Dermis blood vessel endothelial cell (primary cell): ENCODE results near the gene UCK2. TPM values are rescaled to one million over a fixed set of nuclear protein-coding genes. Genes with fewer than 3 reads are reported as not detected.

Experiments used
- DNase-seq: peaks from one replicate; pipeline ENCODE4 v3.0.0; 2010
- total RNA-seq: library from RNA; depleted of rRNA; stranded (reverse); fragments of >200 nt; gene quantifications from 2 replicates; pipeline ENCODE4 v1.2.3, GENCODE V29; 2014

The UCK2 gene
- total RNA-seq, 1 donor from 2014 or later: 84.7 TPM

DNA sequence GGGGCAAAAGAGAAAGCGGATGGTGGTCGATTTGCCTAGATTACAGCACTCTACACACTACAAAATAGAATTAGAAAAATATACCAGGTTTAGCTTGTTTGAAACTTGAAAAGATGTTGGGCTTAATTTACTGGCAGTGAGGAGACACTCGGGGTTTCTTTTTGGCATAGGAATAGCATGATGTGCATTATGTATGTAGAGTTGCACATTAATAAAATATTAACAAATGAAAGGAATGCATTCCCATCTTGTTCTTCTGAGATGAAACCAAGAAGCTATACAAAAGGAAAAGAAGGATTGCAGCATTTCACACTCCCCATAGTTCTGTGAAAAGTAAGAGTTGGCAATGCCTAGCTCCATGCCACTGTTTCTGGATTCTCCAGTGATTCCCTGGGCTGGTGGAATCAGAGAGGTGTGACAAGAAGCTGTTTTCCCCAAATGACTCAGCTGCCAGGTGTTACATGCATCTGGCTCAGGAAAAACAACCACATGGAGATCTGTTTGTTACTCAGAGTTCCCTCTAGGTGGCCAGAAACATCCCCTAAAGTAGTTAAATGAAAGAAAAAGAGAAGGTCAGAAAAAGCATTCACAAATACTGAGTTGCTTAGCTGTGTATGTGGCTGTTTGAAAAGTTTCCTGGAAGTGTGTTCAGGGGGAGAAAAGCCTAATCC lies 115.6 kb downstream of the UCK2 start:
- no peak for DNase-seq

GRCh38 chr1:165945911-165946310 lies 118.5 kb downstream of the UCK2 start:
- no peak for DNase-seq

GRCh38 chr1:165947797-165948455 lies 120.5 kb downstream of the UCK2 start:
- DNase-seq: no peak

GRCh38 chr1:165949335-165950130 lies 122.1 kb downstream of the UCK2 start:
- DNase-seq: peak; percentile 14

GRCh38 chr1:165954940-165955339 lies 127.5 kb downstream of the UCK2 start:
- DNase-seq: no peak

DNA sequence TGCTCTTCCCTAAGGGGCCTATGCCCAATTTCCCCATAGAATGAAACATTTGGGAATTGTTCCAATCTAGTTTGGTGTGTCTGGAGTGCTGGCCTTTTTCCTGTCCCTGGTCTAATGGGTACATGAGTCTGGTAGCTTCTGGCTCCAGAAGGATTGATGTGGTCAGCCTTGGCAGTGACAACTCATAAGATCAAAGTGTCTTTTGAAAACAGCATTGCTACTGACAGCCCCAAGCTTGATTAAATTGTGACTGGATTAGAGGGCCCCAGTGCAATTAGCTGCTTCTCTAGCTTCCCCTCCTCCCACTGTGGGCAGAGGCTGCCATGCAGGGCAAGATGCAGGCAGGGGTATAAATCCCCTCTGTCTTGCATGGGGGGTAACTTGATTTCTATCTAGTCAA lies 130.9 kb downstream of the UCK2 start:
- DNase-seq: no peak

GRCh38 chr1:165960136-165960535 lies 132.7 kb downstream of the UCK2 start:
- no peak for DNase-seq

DNA sequence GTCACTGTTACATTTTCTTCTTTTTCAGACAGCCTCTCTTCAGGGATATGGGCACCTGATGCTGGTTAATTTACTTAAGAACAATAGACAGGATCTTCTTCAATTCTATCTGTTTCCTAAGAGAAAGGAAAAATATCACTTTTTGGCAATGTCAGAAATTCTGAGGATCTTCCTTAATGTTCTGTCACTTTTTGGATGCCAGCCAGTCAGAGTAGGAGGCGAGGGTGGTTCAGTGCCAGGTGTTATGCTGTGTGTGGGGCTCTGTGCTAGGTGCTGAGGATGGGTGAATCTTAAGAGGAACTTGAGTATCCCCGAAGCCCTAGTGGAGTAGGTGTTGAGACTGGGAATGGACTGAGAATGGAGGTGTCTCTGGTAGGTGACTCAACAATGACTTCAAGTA lies 133.5 kb downstream of the UCK2 start:
- DNase-seq: no peak

Other genes starting within 250 kb of the UCK2 start
- gene MGST3, start 196.4 kb upstream of the UCK2 start, total RNA-seq: 103 and 166 TPM in 2 replicates
- gene ALDH9A1, start 129.1 kb upstream of the UCK2 start, total RNA-seq: 107 and 140 TPM in 2 replicates
- 59.3 and 78.3 TPM in 2 replicates for gene TMCO1, start 58.7 kb upstream of the UCK2 start, total RNA-seq